ENCODE results near the gene L3MBTL4.
"Not testable (repeated sequence)": the region's sequence is repeated elsewhere in the genome, so short reads cannot be mapped to it uniquely, and the experiment has no call there.

The L3MBTL4 gene

GRCh38 chr18:6294148-6294784 lies 120.4 kb downstream of the L3MBTL4 start:
- DNase-seq = no peak

- DNase-seq = no peak
Measured at GRCh38 chr18:6289843-6290242, 124.9 kb downstream of the L3MBTL4 start.

GRCh38 chr18:6286585-6286984 lies 128.1 kb downstream of the L3MBTL4 start:
- no peak for DNase-seq

- no peak for DNase-seq
Measured at GRCh38 chr18:6284761-6285160, 129.9 kb downstream of the L3MBTL4 start.

- DNase-seq = no peak
Measured at GRCh38 chr18:6284300-6284699, 130.4 kb downstream of the L3MBTL4 start.

- DNase-seq = no peak
Measured at GRCh38 chr18:6281874-6282273, 132.8 kb downstream of the L3MBTL4 start.

- no peak for DNase-seq
Measured at GRCh38 chr18:6280211-6280743, 134.4 kb downstream of the L3MBTL4 start.

- DNase-seq = no peak
Measured at GRCh38 chr18:6279308-6279707, 135.4 kb downstream of the L3MBTL4 start.

GRCh38 chr18:6273423-6273822 lies 141.3 kb downstream of the L3MBTL4 start:
- DNase-seq = no peak

- DNase-seq = not testable (repeated sequence)
Measured at GRCh38 chr18:6272144-6272543, 142.6 kb downstream of the L3MBTL4 start.

- no peak for DNase-seq
Measured at GRCh38 chr18:6271585-6271984, 143.1 kb downstream of the L3MBTL4 start.

GRCh38 chr18:6270771-6271216 lies 143.9 kb downstream of the L3MBTL4 start:
- no peak for DNase-seq

GRCh38 chr18:6269660-6270332 lies 144.9 kb downstream of the L3MBTL4 start:
- DNase-seq = no peak

- DNase-seq = no peak
Measured at GRCh38 chr18:6266212-6266611, 148.5 kb downstream of the L3MBTL4 start.

GRCh38 chr18:6261938-6262337 lies 152.8 kb downstream of the L3MBTL4 start:
- DNase-seq = no peak

GRCh38 chr18:6259324-6259723 lies 155.4 kb downstream of the L3MBTL4 start:
- DNase-seq = not testable (repeated sequence)

GRCh38 chr18:6257950-6258349 lies 156.8 kb downstream of the L3MBTL4 start:
- DNase-seq = no peak

- no peak for DNase-seq
Measured at GRCh38 chr18:6256521-6256920, 158.2 kb downstream of the L3MBTL4 start.

- DNase-seq = no peak
Measured at GRCh38 chr18:6255886-6256285, 158.8 kb downstream of the L3MBTL4 start.

- no peak for DNase-seq
Measured at GRCh38 chr18:6255116-6255705, 159.5 kb downstream of the L3MBTL4 start.

GRCh38 chr18:6254456-6254855 lies 160.3 kb downstream of the L3MBTL4 start:
- DNase-seq = no peak

- DNase-seq = no peak
Measured at GRCh38 chr18:6251084-6251483, 163.6 kb downstream of the L3MBTL4 start.

- DNase-seq = no peak
Measured at GRCh38 chr18:6249788-6250187, 164.9 kb downstream of the L3MBTL4 start.

GRCh38 chr18:6249170-6249569 lies 165.5 kb downstream of the L3MBTL4 start:
- DNase-seq = no peak
